RKO (cell line): ENCODE data around the gene WBP1.
"Not testable (repeated sequence)": the region's sequence is repeated elsewhere in the genome, so short reads cannot be mapped to it uniquely, and the experiment has no call there.

Experiments
- DNase-seq: peaks from one replicate; pipeline ENCODE4 v3.0.0-alpha.2; 2016; ENCODE audit warnings: low spot score

Gene WBP1

GRCh38 chr2:74458132-74458937, at the start of gene WBP1:
TSS of gene WBP1 (plus strand) at chr2:74458438. CDS start at chr2:74458603, 165 bp downstream.
- peak; percentile 100 for DNase-seq

- no peak for DNase-seq
Observed at GRCh38 chr2:74413001-74413698, 45.1 kb upstream of the WBP1 start.

- no peak for DNase-seq
Observed at GRCh38 chr2:74414441-74414840, 43.8 kb upstream of the WBP1 start.

- no peak for DNase-seq
Observed at GRCh38 chr2:74414881-74415761, 43.1 kb upstream of the WBP1 start.

- no peak for DNase-seq
Observed at GRCh38 chr2:74415762-74416395, 42.4 kb upstream of the WBP1 start.

DNA sequence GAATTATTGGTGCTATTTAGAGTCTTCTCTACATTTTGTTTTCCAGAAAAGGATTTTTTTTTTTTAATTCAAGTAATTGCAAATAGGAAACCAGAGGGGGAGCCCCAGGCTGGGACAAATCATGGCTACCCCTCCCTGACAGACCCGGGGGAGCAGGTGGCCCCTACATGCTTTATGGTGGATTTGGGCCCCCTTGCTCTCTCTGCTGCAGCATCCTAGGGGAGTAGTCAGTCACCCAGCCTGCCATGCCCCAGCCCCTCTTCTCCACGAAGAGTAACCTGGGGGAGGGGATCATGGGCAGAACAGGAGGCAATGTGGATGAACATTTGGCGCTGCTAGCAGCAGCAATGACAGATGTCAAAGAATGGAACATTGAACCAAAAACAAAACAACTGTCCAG, 41.5 kb upstream of the WBP1 start:
- DNase-seq, result no peak

GRCh38 chr2:74417197-74417596, 41.0 kb upstream of the WBP1 start:
- no peak for DNase-seq

GRCh38 chr2:74417763-74418162, 40.5 kb upstream of the WBP1 start:
- no peak for DNase-seq

GRCh38 chr2:74418312-74418711, 39.9 kb upstream of the WBP1 start:
- no peak for DNase-seq

- no peak for DNase-seq
Observed at GRCh38 chr2:74419345-74419744, 38.9 kb upstream of the WBP1 start.

GRCh38 chr2:74420006-74420405, 38.2 kb upstream of the WBP1 start:
- no peak for DNase-seq

GRCh38 chr2:74420443-74421103, 37.7 kb upstream of the WBP1 start:
- not testable (repeated sequence) for DNase-seq

GRCh38 chr2:74421221-74421870, 36.9 kb upstream of the WBP1 start, which contains the start of the genes C2orf81 and WDR54:
TSS of gene C2orf81 (minus strand) at chr2:74421619. CDS start at chr2:74421560, 59 bp downstream.
TSS of gene WDR54 (plus strand) at chr2:74421730. CDS start at chr2:74422154, 424 bp downstream.
- DNase-seq, result peak; percentile 94

DNA sequence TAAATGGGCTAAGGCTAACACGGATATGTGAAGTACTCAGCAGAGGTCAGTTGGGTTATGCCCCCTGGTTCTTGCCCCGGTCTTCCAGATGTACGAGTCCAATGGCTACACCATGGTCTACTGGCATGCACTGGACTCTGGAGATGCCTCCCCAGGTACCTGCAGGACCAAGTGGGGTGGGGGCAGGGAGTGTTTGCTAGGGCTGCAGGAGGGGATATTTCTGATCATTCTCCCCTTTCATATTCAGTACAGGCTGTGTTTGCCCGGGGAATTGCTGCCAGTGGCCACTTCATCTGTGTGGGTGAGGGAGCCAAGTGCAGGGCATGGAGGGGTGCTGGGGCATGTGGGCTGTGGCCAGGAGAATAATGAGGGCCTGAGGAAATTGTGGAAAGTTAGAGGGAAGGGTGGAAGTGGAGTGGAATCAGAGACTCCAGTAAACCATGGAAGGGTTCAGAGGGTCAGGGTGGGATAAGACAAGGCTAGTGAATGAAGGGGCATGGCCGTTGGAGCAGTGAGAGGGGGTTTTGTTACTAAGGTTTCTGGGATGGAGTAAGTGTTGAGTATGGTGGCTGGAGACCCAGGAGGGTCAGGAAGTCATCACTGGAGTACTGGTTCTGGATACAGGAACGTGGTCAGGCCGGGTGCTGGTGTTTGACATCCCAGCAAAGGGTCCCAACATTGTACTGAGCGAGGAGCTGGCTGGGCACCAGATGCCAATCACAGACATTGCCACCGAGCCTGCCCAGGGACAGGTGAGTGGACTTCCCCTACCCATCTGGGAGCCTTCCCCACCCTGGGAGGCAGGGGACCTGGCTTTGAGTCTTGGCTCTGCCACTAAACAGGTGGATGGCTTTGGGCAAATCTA, 34.8 kb upstream of the WBP1 start:
- DNase-seq, result no peak

- DNase-seq, result no peak
Observed at GRCh38 chr2:74424139-74424992, 33.9 kb upstream of the WBP1 start.

GRCh38 chr2:74424995-74425406, 33.2 kb upstream of the WBP1 start:
- DNase-seq, result no peak

DNA sequence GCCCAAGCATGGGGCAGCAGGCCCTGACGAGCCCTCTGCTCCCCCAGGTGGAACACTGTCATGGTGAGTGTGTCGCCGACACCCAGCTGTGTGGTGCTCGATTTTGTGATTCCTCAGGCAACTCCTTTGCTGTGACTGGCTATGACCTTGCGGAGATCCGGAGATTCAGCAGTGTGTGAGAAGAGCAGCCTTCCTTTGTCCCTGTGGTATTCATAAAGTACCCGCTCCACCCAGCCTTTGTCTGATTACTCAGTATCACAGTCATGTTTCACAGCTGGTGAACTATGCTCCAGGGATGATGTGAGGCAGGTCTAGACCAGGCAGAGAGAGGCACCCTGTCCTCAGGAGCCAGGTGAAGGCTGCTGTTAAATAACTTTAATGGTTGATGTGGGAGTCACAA, 32.7 kb upstream of the WBP1 start:
- no peak for DNase-seq

DNA sequence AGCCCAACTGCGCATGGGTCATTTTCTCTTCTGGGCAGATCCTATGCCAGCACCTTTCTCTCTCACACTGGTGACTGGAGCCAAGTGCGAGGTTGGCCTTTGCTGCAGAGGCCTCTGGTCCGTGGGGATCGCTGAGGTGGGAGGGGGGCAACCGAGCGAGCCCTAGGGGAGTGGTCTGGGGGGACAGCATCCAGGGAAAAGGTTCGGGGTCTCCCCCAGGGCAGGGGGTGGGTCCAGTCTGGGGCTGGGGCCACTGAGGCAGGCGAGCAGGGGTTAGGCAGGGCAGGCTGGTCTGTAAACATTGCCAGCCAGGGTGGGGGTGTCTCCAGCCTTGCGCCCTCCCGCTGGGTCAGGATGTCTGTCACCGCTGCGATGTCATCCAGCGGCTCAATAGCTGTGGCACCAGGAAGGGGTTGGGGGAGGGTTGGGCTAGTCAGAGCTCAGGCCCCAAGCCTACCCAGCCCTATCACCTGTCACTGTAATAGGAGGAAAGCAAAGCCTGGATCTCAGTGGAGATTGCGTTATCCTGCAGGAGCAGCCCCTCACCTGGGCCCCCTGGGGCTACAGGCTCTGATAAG, 32.0 kb upstream of the WBP1 start:
- DNase-seq, result no peak
